Subcutaneous adipose tissue (tissue), 4 donors: Measurements from ENCODE around the gene FAT2. TPM values are rescaled to one million over a fixed set of nuclear protein-coding genes. Genes with fewer than 3 reads are reported as not detected.

ENCODE experiments used
- total RNA-seq, 4 donors: library from RNA; depleted of rRNA; stranded (reverse); fragments of >200 nt; gene quantifications; one replicate each; pipeline ENCODE4 v1.1.0, GENCODE V29; 2016
- TF ChIP-seq, protein P1 (sequence below): fragments of 450-650 bp; IDR thresholded peaks from one replicate; pipeline ENCODE4 v1.5.1; 2016; ENCODE audit warnings: low read depth, mild to moderate bottlenecking, control low read depth, antibody characterized with exemption, moderate library complexity

FAT2 gene
- total RNA-seq, 4 donors from 2014 or later: under 0.01 to 0.51 (median 0.20) TPM

DNA sequence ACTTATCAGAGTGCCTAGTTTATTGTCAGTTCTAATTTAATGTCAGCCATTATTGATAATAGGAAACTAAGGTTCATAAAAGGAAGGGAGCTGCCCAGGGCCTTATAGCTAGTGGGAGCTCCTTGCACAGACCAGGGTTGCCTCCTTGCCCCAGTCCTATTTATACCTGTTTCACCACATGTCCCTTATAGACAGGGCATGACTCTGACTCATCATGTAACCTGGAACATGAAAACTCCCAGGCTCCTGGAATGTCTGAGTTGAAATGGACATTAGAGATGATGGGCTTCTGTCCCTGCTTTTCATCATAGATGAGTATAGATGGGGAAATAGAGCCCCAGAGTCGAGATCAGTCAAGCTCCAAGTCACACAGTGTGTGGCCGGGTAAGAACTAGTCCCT lies 21.1 kb downstream of the FAT2 start:
- TF ChIP-seq, protein P1, sequence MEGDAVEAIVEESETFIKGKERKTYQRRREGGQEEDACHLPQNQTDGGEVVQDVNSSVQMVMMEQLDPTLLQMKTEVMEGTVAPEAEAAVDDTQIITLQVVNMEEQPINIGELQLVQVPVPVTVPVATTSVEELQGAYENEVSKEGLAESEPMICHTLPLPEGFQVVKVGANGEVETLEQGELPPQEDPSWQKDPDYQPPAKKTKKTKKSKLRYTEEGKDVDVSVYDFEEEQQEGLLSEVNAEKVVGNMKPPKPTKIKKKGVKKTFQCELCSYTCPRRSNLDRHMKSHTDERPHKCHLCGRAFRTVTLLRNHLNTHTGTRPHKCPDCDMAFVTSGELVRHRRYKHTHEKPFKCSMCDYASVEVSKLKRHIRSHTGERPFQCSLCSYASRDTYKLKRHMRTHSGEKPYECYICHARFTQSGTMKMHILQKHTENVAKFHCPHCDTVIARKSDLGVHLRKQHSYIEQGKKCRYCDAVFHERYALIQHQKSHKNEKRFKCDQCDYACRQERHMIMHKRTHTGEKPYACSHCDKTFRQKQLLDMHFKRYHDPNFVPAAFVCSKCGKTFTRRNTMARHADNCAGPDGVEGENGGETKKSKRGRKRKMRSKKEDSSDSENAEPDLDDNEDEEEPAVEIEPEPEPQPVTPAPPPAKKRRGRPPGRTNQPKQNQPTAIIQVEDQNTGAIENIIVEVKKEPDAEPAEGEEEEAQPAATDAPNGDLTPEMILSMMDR: no peak

DNA sequence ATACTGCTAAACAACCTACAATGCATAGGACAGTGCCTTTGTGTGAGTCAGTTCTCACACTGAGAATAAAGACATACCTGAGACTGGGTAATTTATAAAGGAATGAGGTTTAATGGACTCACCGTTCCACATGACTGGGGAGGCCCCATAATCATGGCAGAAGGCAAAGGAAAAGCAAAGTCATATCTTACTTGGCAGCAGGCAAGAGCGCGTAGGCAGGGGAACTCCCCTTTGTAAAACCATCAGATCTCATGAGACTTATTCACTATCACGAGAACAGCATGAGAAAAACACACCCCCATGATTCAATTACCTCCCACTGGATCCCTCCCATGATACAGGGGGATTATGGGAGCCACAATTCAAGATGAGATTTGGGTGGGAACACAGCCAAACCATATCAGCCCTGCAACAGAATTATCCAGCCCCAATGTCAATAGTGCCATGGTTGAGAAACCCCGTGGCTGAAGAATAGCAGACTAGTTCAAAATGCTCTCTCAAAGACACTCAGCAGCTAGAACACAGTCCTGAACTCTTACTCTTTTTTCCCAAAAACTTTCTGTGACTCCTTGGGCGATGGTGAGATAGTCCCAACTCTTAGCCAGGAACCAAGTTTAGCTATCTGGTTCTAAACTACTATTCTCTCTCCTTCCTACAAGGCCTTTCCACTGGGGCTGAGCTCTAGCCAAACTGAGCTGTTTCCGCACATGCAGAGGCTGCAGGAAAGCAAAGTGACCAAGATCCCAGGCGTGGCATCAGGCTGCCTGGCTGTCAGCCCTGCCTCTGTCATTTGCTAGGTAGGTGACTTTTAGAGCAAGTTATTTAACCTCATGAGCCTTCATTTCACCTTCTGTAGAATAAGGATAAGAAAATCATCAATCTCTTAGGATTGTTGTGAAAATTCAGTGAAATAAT lies 21.7 kb downstream of the FAT2 start:
- TF ChIP-seq, protein P1: no peak

DNA sequence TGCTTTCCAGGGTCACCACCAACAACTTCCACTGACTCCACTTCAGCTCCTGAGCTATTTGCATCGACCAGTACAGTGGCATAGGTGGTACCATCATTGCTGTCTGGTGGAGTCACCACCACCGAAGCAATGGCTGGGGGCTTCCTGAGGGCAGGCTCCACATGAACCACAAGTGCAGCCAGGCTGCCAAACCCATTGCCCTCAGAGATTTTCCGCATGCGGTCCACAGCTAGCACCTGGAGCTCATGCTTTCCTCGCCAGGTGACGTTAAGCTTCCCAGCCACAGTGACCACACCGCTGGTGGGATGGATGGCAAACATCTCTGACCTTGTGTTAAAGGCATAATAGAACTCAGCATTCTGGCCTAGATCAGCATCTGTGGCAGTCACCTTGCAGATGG lies 23.1 kb downstream of the FAT2 start:
- TF ChIP-seq, protein P1: no peak

DNA sequence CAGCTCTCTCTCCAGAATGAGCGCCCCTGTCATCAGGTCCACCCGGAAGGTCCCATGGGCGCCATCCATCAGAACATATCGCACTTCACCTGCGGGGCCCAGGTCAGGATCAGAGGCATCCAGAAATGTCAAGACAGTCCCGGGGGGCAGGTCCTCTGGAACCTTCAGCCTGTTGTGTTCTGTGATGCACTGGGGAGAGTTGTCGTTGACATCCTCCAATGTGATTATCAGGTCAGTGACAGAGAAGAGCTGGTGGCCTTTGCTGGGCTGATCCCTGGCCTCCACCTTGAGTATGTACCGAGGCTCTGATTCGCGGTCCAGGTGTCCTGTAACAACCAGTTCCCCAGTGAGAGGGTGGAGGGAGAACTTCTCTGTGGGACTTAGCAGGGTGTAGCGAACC lies 25.2 kb downstream of the FAT2 start:
- TF ChIP-seq, protein P1: no peak

DNA sequence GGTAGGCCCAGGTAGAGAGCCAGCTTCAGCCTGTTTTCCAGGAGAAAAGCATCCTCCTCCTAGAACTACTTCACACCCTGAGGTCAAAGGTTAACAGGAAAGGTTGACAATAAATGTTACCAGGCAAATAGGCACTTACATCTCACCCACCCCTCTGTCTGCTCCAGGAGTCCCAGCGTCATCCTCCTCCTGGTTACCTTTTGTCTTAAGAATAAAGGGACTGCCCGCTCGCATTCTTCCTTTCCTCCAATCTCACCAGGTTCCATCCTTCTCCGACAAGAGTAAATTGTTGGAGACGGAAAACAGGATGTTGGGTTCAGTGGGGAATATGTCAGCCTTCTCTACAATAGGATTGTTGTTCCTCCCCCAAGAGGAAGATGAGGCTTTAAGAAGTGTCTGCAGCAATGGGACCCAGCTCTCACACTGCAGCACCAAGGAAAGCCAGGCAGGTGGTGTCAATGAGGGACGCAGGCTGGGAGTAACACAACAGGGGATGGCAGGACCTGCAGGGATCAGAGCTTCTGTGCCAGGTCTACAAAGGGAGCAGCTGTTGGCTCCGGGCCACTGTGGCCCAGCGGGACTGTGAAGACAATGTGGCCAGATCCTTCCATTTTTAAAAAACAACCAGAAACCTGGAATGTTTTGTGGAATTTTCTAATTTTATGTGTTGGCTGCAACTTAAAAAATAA lies 29.0 kb downstream of the FAT2 start:
- TF ChIP-seq, protein P1: no peak

DNA sequence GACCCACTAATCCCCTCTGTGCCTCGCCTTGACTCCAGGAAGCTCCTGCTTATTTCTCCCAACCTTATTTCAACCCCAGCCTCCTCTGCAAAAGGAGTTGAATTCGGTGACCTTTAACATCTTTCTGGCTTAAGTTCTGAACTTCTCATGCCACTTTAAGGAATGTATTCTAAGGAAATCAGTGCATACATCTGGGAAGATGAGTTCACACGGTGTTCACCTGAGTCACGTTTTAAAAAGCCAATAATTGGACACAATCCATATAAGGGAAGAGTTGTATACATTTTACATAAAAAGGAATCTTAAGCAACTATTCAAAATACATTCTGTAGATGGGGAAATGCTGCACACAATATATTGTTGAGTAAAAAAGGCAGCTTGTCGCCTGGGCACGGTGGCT lies 33.2 kb downstream of the FAT2 start:
- TF ChIP-seq, protein P1: no peak

DNA sequence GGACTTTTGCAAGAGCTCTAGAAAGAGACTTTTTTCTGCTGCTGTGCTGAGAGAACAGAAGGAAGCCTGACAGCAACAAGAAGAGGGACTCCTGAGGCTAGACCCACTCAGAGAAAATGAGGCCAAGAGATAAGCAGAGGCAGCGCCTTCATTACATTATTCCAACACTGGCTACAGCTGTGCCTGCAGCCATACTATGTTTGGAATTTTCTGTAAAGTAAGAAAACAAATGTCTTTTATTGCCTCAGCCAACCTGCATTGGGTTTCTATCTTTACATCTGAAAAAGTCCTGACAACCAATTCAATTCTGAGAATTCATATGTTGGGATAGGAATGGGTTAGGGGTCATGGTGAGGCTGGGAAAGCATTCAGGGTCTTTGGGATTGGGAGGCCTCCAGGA lies 33.7 kb downstream of the FAT2 start:
- TF ChIP-seq, protein P1: no peak
